Measurements from ENCODE around the gene WDR45.
A peak's percentile ranks its signal among the peaks of the same experiment; 100 is the strongest.

The WDR45 gene

DNA sequence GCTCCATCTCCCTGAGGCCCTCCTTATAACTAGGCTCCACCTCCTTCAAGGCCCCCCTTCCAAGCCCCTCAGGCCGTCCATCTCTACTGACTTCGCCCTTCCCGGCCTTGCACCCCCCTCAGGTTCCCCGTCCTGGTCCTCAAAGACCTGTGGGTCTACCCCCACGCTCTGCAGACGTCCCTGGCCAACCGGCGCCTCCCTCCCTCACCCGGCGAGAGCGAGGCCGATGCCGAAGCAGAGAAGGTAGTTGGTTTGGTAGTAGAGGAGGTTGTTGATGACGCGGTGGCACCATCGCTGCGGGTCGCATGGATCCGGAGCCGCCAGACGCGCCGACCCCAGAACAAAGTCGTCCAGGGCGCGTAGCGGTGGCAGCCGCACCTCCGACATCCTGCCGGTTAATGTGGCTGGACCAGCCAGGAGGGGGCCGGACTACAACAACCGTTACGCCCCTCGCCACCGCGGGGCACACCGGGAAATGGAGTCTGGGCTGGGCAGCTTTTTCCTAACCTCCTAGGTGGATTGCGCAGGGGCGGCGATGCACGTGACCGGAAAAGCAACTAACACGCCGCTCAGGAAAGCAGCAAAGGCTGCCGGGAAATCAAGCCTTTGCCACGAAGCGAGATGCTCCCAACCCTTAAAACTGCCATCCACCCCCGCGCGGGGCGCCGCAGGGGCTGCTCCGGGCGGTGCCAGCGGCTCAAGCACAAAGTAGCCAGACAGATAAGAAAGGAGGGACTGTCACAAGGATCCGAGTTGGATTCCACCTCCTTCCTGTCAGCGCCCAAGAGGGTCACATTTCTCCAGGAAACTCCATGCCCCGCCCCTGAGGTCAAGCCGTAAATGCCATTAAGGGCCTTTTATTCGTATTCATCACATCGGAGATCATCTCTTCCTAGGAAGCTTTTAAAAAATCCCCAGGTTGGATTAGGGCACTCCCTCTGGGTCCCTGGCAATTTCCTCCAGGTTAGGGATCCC is 5.8 kb downstream of the WDR45 start, which contains the start of gene PRAF2:
TSS of gene PRAF2 (minus strand) at position 402 of the 975 bp plus-strand sequence. CDS start at position 387, 15 bp downstream.
- peak; percentile 88 for DNase-seq

DNA sequence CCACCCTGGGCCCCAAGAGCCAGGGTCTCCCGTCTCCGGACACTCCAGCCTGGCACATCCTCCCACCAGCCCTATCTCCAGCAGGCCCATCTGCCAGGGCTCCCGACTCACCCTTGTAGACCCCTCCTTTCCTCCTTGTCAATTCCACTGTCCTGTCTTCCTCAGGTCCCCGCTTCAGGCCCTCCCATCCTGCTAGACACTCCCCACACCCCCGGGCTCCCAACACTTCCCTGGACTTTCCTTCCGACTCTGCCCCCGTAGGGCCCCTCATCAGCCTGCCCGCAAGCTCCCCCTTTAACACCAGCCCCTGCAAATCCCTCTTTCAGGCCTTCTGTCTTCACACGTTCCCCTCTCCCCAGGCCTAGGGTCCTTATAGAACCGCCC is 7.0 kb downstream of the WDR45 start:
- DNase-seq, result no peak

DNA sequence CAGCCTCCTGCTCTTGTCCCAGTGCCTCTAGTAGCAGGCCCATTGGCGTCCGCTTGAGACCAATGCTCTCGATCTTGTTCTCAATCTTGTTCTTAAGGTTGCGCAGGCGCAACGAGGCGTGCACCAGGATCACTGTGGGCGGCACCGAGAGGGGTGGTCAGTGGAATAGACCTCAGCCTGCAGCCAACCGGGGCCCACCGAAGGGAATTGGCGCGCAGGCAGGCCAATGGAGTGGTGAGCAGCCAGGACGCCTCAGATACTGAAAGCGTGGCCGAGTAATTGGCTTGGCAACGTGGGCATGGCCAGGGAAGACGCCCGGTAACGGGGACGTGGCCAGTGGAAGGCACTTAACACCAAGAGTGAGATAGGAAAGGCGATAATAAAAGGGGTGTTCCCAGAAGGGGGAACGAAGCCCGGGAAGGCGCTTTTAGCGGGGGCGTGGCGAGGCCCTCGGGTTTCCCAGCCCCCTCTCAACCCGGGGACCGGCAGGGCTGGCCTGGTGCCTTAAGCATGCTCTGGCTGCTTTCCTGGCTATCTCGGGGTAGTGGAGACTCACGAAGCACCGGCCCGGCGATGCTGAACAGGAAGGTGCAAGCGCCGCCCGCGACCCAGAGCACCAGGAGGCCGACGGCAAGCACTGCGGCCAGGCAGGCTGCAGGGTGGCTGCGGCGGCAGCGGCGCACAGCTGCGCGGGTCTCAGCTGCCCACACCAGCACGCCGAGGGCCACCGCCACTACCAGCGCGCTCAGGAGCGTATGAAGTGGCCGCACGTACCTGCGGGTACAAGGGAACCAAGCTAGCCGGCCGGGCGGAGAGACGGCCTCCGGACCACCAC is 7.6 kb downstream of the WDR45 start:
- no peak for DNase-seq

DNA sequence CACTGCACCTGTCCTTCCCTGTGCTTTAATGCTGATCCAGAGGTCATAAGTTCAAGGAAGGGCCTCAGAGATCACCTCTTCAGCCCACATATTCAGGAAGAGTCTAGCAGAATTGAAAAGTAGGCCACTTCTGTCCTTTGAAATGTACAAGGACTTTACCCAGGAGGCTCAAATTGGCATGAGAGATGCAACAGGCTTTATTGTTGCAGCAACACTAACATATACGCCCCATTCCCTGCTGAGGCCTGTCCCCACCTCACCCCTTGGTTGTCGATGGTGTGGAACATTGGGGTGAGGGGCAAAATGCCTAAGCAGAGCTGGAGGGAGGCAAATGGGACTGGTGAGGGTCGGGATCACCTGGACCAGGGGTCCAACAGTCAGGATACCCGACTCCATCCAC is 8.7 kb downstream of the WDR45 start:
- DNase-seq, result no peak

- DNase-seq, result no peak
Measured at GRCh38 chrX:49069038-49069437, 10.6 kb downstream of the WDR45 start.

DNA sequence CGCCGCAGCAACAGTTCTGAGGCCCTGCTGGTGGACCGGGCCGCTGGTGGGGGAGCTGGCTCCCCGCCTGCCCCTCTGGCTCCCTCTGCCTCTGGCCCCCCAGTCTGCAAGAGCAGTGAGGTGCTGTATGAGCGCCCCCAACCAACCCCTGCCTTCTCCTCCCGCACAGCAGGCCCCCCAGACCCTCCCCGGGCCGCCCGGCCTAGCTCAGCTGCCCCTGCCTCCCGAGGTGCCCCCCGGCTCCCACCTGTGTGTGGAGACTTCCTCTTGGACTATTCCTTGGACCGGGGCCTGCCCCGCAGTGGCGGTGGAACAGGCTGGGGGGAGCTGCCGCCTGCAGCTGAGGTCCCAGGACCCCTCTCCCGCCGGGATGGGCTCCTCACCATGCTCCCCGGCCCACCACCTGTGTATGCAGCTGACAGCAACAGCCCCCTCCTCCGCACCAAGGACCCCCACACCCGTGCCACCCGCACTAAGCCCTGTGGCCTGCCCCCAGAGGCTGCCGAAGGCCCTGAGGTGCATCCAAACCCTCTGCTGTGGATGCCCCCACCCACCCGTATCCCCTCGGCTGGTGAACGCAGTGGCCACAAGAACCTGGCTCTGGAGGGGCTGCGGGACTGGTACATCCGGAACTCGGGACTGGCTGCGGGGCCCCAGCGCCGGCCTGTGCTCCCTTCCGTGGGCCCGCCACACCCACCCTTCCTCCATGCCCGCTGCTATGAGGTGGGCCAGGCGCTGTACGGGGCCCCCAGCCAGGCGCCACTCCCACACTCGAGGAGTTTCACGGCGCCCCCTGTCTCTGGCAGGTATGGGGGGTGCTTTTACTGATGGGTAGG is 12.2 kb downstream of the WDR45 start:
- no peak for DNase-seq

GRCh38 chrX:49066690-49067089 is 13.0 kb downstream of the WDR45 start:
- DNase-seq, result no peak

GRCh38 chrX:49066278-49066677 is 13.4 kb downstream of the WDR45 start:
- DNase-seq, result no peak

DNA sequence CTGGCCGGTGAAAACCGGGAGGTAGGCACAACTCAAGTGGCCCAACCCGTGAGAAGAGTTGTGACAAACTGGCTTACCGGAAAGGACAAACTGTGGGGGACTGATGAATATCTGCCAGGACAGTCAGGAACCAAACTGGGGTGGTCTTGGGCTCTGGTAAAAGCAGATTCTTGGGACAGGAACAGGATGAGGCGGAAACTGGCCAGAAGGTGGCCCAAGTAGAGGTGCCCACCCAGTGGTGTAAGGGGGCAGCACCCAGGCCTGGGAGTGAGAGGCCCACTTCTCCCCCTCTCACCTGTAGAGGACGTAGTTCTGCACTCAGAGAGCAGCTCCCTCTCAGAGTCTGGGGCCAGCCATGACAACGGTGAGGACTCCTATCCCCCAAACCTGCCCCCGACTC is 15.0 kb downstream of the WDR45 start:
- no peak for DNase-seq

DNA sequence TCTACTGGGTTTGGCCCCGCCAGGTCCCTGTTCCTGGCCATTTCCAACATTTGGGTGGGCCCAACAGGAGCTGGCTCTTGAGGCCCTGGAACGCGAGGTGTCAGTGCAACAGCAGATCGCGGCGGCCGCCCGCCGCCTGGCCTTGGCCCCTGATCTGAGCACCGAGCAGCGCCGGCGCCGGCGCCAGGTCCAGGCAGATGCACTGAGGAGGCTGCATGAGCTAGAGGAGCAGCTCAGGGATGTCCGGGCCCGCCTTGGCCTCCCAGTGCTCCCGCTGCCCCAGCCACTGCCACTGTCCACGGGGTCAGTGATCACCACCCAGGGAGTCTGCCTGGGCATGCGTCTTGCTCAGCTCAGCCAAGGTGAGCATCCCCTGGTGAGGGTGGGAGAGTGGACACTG is 15.4 kb downstream of the WDR45 start:
- DNase-seq, result no peak

DNA sequence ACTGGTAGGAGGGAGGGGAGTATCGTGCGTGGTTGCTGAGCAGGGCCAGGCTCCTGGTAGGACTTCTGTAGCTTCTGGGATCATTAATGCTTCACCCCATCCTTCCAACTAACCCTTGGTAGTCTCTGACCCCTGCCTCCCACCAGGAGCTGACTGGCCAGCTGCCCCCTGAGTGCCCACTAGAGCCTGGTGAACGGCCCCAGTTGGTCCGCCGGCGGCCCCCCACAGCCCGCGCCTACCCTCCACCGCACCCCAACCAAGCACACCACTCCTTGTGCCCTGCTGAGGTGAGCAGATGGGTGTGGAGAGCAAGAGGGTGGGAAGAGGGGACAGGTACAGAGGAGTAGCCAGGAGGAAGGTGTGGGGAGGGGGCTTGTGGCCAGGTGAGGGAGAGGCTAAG is 16.0 kb downstream of the WDR45 start:
- no peak for DNase-seq

DNA sequence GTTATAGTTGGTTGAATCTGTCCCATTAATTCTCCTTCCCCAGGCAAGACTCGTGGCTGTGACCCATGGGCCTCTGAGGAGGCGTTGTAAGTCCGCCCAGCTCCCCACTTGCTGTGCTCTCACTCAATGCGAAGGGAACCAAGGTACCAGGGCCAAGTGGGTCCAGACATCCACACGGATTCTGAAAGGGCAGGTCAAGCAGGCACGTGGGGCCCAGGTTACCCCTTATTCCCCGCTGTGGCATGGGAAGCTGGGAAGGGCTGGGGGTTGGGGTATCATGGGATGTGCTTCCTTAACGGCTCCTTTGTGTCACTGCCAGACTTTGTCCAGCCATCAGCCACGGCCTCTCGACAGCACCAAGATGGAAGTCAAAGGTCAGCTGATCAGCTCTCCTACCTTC is 17.8 kb downstream of the WDR45 start:
- no peak for DNase-seq

DNA sequence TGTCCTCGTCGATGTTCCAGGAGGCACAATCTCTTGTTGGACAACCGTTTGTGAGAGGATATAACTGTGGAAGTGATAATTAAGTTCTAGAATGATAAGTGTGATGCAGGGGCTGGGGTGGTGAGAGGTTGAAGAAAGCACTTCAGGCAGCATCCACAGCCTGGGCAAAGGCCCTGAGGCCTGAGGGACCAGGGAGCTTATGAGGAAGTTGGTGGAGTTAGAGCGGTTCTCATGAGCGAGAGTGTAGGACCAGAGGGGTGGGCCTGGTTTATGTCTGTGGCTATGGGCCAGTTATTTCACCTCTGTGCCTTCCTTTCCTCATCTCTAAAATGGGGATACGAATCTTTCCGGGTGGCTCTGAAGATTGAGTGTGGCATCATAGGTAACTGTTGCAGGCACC is 18.2 kb downstream of the WDR45 start:
- no peak for DNase-seq

DNA sequence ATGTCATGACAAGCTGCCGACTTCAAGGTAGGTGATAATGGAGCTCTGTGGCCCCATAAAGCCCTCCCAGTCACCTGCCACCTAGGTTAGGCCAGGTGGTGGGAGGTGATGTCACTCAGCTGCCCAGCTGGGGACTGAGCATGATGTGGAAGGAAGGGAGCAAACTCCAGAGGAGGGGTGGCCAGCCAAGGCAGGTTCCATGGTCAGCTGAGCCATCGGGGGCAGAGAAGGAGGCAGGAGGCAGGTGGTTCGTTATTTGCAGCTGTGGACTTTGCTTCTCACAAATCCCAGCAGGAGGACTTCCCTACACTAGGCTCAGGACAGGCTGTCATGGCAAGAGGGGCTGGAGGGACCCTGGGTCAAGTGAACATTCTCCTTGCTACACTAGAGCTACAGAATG is 18.8 kb downstream of the WDR45 start:
- DNase-seq, result no peak

GRCh38 chrX:49059681-49060085 is 20.0 kb downstream of the WDR45 start:
- DNase-seq, result no peak

GRCh38 chrX:49059201-49059600 is 20.5 kb downstream of the WDR45 start:
- DNase-seq, result no peak

GRCh38 chrX:49058794-49059193 is 20.9 kb downstream of the WDR45 start, which contains the start of gene CCDC120:
TSS of gene CCDC120 (plus strand) at chrX:49058999. CDS start at chrX:49062042, 3,043 bp downstream.
- DNase-seq, result no peak

DNA sequence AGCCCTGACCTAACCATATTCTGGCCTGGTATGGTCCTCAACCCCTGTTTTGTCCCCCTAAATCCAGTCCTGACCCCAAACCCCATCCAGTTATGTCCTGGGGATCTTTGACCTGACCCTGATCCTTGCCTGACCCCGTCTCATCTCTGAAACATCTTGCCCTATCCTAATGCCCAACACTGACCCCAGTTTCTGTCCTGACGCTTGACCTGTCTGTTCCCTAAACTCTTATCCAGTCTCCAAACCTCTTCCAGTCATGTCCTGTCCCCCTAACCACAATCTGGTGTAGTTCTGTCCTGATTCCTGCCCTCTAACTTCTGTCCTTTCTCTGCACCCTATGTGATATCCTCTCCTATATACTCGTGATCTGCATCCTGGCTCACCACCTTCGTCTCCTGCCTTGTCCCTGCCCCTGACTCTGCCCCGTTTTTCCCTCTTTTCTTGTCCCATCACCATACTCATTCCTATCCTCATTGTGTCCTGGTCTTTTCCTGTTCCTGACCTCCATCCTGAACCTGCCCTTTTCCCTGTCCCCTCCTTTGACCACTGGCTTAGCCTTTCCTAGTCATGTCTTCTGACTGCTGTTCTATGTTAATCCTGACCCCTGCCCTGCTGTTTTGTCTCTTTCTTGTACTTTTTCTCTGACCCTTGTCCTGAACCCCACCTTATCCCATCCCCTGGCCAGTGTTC is 25.5 kb downstream of the WDR45 start:
- no peak for DNase-seq

GRCh38 chrX:49053223-49054072 is 26.2 kb downstream of the WDR45 start:
- DNase-seq, result peak; percentile 67

GRCh38 chrX:49043987-49044281 is 35.8 kb downstream of the WDR45 start:
- DNase-seq, result no peak
